OCI-LY3 (cell line): ENCODE measurements around the gene EPB41L4A.

Source experiments
- CTCF ChIP-seq: fragments of 200-600, 300-600 bp; sonication (generic); IDR thresholded peaks from 2 replicates; pipeline ENCODE4 v1.5.1; 2014; ENCODE audit warnings: antibody characterized with exemption, low read length, low read depth
- EZH2phosphoT487 ChIP-seq: fragments of 200-600 bp; shearing (Covaris generic); IDR thresholded peaks from 2 replicates; pipeline ENCODE4 v1.6.1; 2018; ENCODE audit warnings: antibody characterized with exemption, mixed run types, low read depth

- no peak for TF ChIP-seq CTCF
- TF ChIP-seq EZH2phosphoT487: no peak
Observed at GRCh38 chr5:112348915-112349314, 70.2 kb downstream of the EPB41L4A start.
